HEK293 (cell line): ENCODE data around the gene LAP3.

Experiments
- CTCF ChIA-PET: fragments of 350-600 bp; formaldehyde crosslinking; extraction: SDS; loops from one replicate; lab custom pipeline; 2021; ENCODE audit warnings: antibody characterized with exemption; lab: Yijun Ruan, JAX
- POLR2A ChIA-PET: fragments of 300-600 bp; formaldehyde crosslinking; extraction: SDS; loops from one replicate; lab custom pipeline; 2020; ENCODE audit warnings: antibody characterized with exemption, inconsistent platforms; lab: Yijun Ruan, JAX
- H3K27ac ChIP-seq: fragments of 200-500 bp; sonication (Bioruptor generic); 2 replicates; pipeline ENCODE4 v1.5.1; 2014; ENCODE audit warnings: low read depth, low read length, control low read depth, inconsistent platforms; ENCODE audit errors: extremely low read depth
- H3K36me3 ChIP-seq, 2 experiments: fragments of 200-500 bp in 1 of 2; sonication (Bioruptor generic) in 1 of 2; 1 replicate in 1 of 2; 2 replicates in 1 of 2; pipeline ENCODE4 v1.5.1; 2014 to 2017; ENCODE audit warnings: inconsistent platforms in 2 of 2, low read length in 2 of 2; ENCODE audit not compliant: control insufficient read depth in 2 of 2, insufficient read depth in 1 of 2
- H3K4me1 ChIP-seq: fragments of 200-500 bp; sonication (Bioruptor generic); 2 replicates; pipeline ENCODE4 v1.5.1; 2014; ENCODE audit warnings: mild to moderate bottlenecking, low read length, inconsistent platforms; ENCODE audit not compliant: control insufficient read depth, insufficient read depth
- H3K4me3 ChIP-seq: 2 replicates; pipeline ENCODE4 v1.5.1; 2011; ENCODE audit warnings: low read depth, mild to moderate bottlenecking, control low read depth, low read length, moderate library complexity
- H3K9me3 ChIP-seq: fragments of 200-500 bp; sonication (Bioruptor generic); 2 replicates; pipeline ENCODE4 v1.5.1; 2014; ENCODE audit warnings: low read depth, low read length, inconsistent platforms; ENCODE audit not compliant: control insufficient read depth, insufficient read depth
- EGR2 ChIP-seq: fragments of 450-650 bp; formaldehyde crosslinking; IDR thresholded peaks from 2 replicates; pipeline ENCODE4 v1.5.1; 2016; ENCODE audit warnings: low read depth, missing biosample characterization, missing genetic modification characterization
- GLIS1 ChIP-seq: fragments of 450-650 bp; formaldehyde crosslinking; IDR thresholded peaks from 2 replicates; pipeline ENCODE4 v1.5.1; 2016; ENCODE audit warnings: missing biosample characterization, missing genetic modification characterization
- KLF10 ChIP-seq: fragments of 450-650 bp; IDR thresholded peaks from 2 replicates; pipeline ENCODE4 v1.5.1; 2018; ENCODE audit warnings: missing biosample characterization, mild to moderate bottlenecking, missing genetic modification characterization
- REPIN1 ChIP-seq: fragments of 450-650 bp; formaldehyde crosslinking; IDR thresholded peaks from 2 replicates; pipeline ENCODE4 v1.5.1; 2017; ENCODE audit warnings: missing biosample characterization, missing genetic modification characterization, low read depth
- YY1 ChIP-seq: fragments of 450-650 bp; formaldehyde crosslinking; IDR thresholded peaks from 2 replicates; pipeline ENCODE4 v1.5.1; 2018; ENCODE audit warnings: missing biosample characterization, missing genetic modification characterization
- ZBTB7A ChIP-seq: fragments of 450-650 bp; formaldehyde crosslinking; IDR thresholded peaks from 2 replicates; pipeline ENCODE4 v1.5.1; 2016; ENCODE audit warnings: low read depth, missing biosample characterization, missing genetic modification characterization
- ZNF114 ChIP-seq: fragments of 450-650 bp; formaldehyde crosslinking; IDR thresholded peaks from 2 replicates; pipeline ENCODE4 v1.5.0; 2017; ENCODE audit warnings: missing biosample characterization, missing genetic modification characterization
- ZNF121 ChIP-seq: fragments of 450-650 bp; formaldehyde crosslinking; IDR thresholded peaks from 2 replicates; pipeline ENCODE4 v1.5.1; 2016; ENCODE audit warnings: missing biosample characterization, missing genetic modification characterization
- ZNF132 ChIP-seq: fragments of 450-650 bp; formaldehyde crosslinking; IDR thresholded peaks from 2 replicates; pipeline ENCODE4 v1.5.1; 2017; ENCODE audit warnings: missing biosample characterization, missing genetic modification characterization, borderline replicate concordance
- ZNF211 ChIP-seq: fragments of 450-650 bp; formaldehyde crosslinking; IDR thresholded peaks from 2 replicates; pipeline ENCODE4 v1.5.1; 2016; ENCODE audit warnings: low read depth, missing biosample characterization, missing genetic modification characterization
- ZNF23 ChIP-seq: fragments of 450-650 bp; formaldehyde crosslinking; IDR thresholded peaks from 2 replicates; pipeline ENCODE4 v1.5.1; 2016; ENCODE audit warnings: missing biosample characterization, missing genetic modification characterization, borderline replicate concordance
- ZNF292 ChIP-seq: fragments of 450-650 bp; formaldehyde crosslinking; IDR thresholded peaks from 2 replicates; pipeline ENCODE4 v1.5.1; 2016; ENCODE audit warnings: low read depth, missing biosample characterization, missing genetic modification characterization, borderline replicate concordance
- ZNF354C ChIP-seq: fragments of 450-650 bp; formaldehyde crosslinking; IDR thresholded peaks from 2 replicates; pipeline ENCODE4 v1.5.1; 2016; ENCODE audit warnings: missing biosample characterization, missing genetic modification characterization, low read depth, borderline replicate concordance
- ZNF366 ChIP-seq: fragments of 450-650 bp; formaldehyde crosslinking; conservative IDR thresholded peaks from 2 replicates; pipeline ENCODE4 v1.5.1; 2016; ENCODE audit warnings: missing biosample characterization, missing genetic modification characterization
- ZNF510 ChIP-seq: fragments of 450-650 bp; formaldehyde crosslinking; IDR thresholded peaks from 2 replicates; pipeline ENCODE4 v1.5.1; 2018; ENCODE audit warnings: mild to moderate bottlenecking, missing genetic modification characterization, missing biosample characterization; ENCODE audit not compliant: insufficient replicate concordance
- ZNF521 ChIP-seq: fragments of 450-650 bp; formaldehyde crosslinking; IDR thresholded peaks from 2 replicates; pipeline ENCODE4 v1.5.1; 2017; ENCODE audit warnings: missing biosample characterization, mild to moderate bottlenecking, missing genetic modification characterization
- ZNF600 ChIP-seq: fragments of 450-650 bp; formaldehyde crosslinking; IDR thresholded peaks from 2 replicates; pipeline ENCODE4 v1.5.1; 2016; ENCODE audit warnings: missing biosample characterization, missing genetic modification characterization
- ZNF664 ChIP-seq: fragments of 450-650 bp; formaldehyde crosslinking; IDR thresholded peaks from 2 replicates; pipeline ENCODE4 v1.5.1; 2016; ENCODE audit warnings: missing biosample characterization, missing genetic modification characterization
- TF ChIP-seq, protein P1 (sequence below): fragments of 450-650 bp; formaldehyde crosslinking; conservative IDR thresholded peaks from 2 replicates; pipeline ENCODE4 v1.5.1; 2016; ENCODE audit warnings: low read depth, missing biosample characterization, missing genetic modification characterization
- TF ChIP-seq, protein P2 (sequence below): fragments of 450-650 bp; formaldehyde crosslinking; IDR thresholded peaks from 2 replicates; pipeline ENCODE4 v1.5.1; 2016; ENCODE audit warnings: missing biosample characterization, missing genetic modification characterization
- TF ChIP-seq, protein P3 (sequence below): fragments of 450-650 bp; formaldehyde crosslinking; IDR thresholded peaks from 2 replicates; pipeline ENCODE4 v1.5.1; 2016; ENCODE audit warnings: missing biosample characterization, missing genetic modification characterization
- TF ChIP-seq, protein P4 (sequence below): fragments of 450-650 bp; formaldehyde crosslinking; IDR thresholded peaks from 2 replicates; pipeline ENCODE4 v1.5.1; 2016; ENCODE audit warnings: missing biosample characterization, missing genetic modification characterization

The LAP3 gene

DNA sequence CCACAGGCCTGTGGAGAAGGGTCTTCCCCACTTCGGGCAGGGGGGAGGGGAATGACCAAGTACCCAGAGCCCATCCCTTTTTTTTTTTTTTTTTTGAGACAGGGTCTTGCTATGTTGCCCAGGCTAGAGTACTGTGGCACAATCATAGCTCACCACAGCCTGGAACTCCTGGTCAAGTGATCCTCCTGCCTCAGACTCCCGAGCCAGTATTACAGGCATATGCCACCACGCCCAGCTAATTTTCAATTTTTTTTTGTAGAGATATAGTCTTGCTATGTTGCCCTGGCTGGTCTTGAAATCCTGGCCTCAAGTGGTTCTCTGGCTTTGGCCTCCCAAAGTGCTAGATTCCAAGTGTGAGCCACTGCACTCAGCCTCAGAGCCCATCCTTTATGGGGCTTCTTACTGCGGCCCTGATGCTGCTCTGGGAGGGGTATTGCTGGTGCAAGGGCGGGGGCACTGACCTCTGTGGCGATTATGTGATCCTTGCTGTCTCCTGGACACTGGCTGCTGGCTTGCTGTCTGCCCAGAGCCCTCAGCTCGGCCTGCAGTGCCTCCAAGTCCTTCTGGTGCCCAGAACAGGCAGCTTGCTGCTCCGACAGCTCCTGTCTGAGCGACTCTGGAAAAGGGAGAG, 70.3 kb downstream of the LAP3 start:
- H3K4me1 ChIP-seq = no peaks in the 10 kb centered on the region
- CTCF ChIA-PET = no interaction called here
- no peak overlapping the region for H3K27ac ChIP-seq
- no peaks in the 10 kb centered on the region for H3K9me3 ChIP-seq
- TF ChIP-seq ZNF521 (tag by site-specific recombination) (no peak), ZBTB7A (no peak), ZNF121 (tag by site-specific recombination) (peak; percentile 52; the same call in 1 of the 2 replicates)
- no peaks in the 10 kb centered on the region for H3K36me3 ChIP-seq
- no peak overlapping the region for H3K4me3 ChIP-seq
- POLR2A ChIA-PET = no interaction called here

DNA sequence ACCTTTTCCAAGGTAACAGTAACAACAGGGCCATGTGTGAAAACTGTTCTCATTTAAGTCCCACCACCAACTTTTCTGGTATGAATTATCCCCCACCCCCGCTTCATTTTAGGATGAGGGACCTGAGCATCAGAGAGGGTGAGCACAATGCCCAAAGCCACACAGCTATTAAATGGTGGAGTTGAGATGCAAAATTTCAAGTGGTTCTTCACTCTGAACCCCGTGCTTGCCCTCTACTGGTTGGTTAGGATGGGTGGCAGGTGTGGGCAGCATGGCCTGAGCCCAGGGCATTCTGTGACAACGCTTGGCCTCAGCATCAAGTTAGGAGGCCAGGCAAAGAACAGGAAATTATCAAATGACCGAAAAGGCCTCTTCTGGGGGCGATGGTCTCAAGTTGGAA, 70.9 kb downstream of the LAP3 start:
- CTCF ChIA-PET = no interaction called here
- Histone ChIP-seq H3K4me1 (no peaks in the 10 kb centered on the region), H3K27ac (no peak overlapping the region), H3K4me3 (no peak overlapping the region), H3K9me3 (no peaks in the 10 kb centered on the region), H3K36me3 (no peaks in the 10 kb centered on the region)
- TF ChIP-seq ZNF114 = no peak
- no peak for TF ChIP-seq ZNF664 (tag by site-specific recombination)
- no peak for TF ChIP-seq ZNF366 (tag by site-specific recombination)
- TF ChIP-seq REPIN1 (tag by site-specific recombination) = no peak
- TF ChIP-seq, protein P1, sequence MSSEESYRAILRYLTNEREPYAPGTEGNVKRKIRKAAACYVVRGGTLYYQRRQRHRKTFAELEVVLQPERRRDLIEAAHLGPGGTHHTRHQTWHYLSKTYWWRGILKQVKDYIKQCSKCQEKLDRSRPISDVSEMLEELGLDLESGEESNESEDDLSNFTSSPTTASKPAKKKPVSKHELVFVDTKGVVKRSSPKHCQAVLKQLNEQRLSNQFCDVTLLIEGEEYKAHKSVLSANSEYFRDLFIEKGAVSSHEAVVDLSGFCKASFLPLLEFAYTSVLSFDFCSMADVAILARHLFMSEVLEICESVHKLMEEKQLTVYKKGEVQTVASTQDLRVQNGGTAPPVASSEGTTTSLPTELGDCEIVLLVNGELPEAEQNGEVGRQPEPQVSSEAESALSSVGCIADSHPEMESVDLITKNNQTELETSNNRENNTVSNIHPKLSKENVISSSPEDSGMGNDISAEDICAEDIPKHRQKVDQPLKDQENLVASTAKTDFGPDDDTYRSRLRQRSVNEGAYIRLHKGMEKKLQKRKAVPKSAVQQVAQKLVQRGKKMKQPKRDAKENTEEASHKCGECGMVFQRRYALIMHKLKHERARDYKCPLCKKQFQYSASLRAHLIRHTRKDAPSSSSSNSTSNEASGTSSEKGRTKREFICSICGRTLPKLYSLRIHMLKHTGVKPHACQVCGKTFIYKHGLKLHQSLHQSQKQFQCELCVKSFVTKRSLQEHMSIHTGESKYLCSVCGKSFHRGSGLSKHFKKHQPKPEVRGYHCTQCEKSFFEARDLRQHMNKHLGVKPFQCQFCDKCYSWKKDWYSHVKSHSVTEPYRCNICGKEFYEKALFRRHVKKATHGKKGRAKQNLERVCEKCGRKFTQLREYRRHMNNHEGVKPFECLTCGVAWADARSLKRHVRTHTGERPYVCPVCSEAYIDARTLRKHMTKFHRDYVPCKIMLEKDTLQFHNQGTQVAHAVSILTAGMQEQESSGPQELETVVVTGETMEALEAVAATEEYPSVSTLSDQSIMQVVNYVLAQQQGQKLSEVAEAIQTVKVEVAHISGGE (tag by site-specific recombination) = no peak
- no peak for TF ChIP-seq ZNF600
- TF ChIP-seq ZNF132 (tag by site-specific recombination) = no peak
- POLR2A ChIA-PET = no interaction called here

DNA sequence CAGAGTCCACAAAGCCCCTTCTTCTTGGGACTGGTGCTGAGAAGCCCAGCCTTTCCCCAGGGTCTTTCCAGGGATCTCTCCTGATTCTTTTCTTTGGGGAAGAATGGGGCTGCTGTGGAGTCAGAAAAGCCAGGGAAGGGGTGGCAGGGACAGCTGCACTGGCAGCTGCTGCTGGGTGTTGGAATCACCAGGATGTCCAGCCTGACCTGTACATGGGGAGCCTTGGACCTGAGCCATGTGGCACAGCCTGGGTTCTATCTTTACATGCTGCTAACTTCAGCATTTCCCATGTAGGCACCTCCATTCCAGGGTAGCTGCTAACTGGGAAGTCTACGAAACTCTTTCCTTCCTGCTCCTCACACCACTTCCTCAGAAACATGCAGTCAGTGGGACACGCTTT, 73.4 kb downstream of the LAP3 start:
- Histone ChIP-seq H3K36me3 (no peaks in the 10 kb centered on the region), H3K27ac (no peak overlapping the region), H3K4me1 (no peaks in the 10 kb centered on the region), H3K9me3 (no peaks in the 10 kb centered on the region), H3K4me3 (no peak overlapping the region)
- POLR2A ChIA-PET = no interaction called here
- CTCF ChIA-PET = interaction anchor here (0.5 kb wide), 1 partner anchor 178 kb away, joined by 3 read pairs; no protein-coding TSS in a partner anchor
- TF ChIP-seq ZNF292 (tag by site-specific recombination) (no peak), ZNF354C (no peak), ZNF510 (tag by site-specific recombination) (no peak), ZNF211 (tag by site-specific recombination) (no peak), YY1 (tag by site-specific recombination) (no peak), ZNF132 (tag by site-specific recombination) (no peak), ZNF23 (no peak), KLF10 (no peak), GLIS1 (tag by site-specific recombination) (no peak), EGR2 (tag by site-specific recombination) (no peak)
- TF ChIP-seq, protein P2, sequence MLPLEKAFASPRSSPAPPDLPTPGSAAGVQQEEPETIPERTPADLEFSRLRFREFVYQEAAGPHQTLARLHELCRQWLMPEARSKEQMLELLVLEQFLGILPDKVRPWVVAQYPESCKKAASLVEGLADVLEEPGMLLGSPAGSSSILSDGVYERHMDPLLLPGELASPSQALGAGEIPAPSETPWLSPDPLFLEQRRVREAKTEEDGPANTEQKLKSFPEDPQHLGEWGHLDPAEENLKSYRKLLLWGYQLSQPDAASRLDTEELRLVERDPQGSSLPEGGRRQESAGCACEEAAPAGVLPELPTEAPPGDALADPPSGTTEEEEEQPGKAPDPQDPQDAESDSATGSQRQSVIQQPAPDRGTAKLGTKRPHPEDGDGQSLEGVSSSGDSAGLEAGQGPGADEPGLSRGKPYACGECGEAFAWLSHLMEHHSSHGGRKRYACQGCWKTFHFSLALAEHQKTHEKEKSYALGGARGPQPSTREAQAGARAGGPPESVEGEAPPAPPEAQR (tag by site-specific recombination) = no peak
- TF ChIP-seq, protein P3, sequence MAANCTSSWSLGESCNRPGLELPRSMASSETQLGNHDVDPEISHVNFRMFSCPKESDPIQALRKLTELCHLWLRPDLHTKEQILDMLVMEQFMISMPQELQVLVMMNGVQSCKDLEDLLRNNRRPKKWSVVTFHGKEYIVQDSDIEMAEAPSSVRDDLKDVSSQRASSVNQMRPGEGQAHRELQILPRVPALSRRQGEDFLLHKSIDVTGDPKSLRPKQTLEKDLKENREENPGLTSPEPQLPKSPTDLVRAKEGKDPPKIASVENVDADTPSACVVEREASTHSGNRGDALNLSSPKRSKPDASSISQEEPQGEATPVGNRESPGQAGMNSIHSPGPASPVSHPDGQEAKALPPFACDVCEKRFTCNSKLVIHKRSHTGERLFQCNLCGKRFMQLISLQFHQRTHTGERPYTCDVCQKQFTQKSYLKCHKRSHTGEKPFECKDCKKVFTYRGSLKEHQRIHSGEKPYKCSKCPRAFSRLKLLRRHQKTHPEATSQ (tag by site-specific recombination) = no peak
- TF ChIP-seq, protein P4, sequence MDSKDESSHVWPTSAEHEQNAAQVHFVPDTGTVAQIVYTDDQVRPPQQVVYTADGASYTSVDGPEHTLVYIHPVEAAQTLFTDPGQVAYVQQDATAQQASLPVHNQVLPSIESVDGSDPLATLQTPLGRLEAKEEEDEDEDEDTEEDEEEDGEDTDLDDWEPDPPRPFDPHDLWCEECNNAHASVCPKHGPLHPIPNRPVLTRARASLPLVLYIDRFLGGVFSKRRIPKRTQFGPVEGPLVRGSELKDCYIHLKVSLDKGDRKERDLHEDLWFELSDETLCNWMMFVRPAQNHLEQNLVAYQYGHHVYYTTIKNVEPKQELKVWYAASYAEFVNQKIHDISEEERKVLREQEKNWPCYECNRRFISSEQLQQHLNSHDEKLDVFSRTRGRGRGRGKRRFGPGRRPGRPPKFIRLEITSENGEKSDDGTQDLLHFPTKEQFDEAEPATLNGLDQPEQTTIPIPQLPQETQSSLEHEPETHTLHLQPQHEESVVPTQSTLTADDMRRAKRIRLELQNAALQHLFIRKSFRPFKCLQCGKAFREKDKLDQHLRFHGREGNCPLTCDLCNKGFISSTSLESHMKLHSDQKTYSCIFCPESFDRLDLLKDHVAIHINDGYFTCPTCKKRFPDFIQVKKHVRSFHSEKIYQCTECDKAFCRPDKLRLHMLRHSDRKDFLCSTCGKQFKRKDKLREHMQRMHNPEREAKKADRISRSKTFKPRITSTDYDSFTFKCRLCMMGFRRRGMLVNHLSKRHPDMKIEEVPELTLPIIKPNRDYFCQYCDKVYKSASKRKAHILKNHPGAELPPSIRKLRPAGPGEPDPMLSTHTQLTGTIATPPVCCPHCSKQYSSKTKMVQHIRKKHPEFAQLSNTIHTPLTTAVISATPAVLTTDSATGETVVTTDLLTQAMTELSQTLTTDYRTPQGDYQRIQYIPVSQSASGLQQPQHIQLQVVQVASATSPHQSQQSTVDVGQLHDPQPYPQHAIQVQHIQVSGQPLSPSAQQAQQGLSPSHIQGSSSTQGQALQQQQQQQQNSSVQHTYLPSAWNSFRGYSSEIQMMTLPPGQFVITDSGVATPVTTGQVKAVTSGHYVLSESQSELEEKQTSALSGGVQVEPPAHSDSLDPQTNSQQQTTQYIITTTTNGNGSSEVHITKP (tag by site-specific recombination) = no peak
